GM03348 (cell line): Measurements from ENCODE around the gene TSPAN5.

Experiments
- DNase-seq: peaks from one replicate; pipeline ENCODE4 v3.0.0; 2012; ENCODE audit warnings: low spot score

TSPAN5 gene

DNA sequence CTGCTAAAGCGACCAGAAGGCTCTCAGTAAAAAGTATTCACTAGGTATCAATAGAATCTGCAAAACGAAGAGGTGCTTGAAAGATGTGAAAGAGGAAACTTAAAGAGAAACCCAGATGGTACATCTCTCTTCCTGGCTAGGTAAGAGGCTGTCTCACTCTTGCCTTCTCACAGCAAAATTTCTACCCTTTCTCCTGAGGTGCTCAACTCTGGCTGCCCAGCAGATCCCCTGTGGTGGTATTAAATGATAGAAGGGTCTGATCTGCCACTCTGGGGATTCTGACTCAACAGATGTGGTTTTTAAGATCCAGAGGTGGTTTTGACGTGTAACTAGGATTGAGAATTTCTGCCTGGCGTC lies 14.9 kb upstream of the TSPAN5 start:
- DNase-seq: no peak

- DNase-seq: no peak
Observed at GRCh38 chr4:98672583-98673287, 14.3 kb upstream of the TSPAN5 start.

DNA sequence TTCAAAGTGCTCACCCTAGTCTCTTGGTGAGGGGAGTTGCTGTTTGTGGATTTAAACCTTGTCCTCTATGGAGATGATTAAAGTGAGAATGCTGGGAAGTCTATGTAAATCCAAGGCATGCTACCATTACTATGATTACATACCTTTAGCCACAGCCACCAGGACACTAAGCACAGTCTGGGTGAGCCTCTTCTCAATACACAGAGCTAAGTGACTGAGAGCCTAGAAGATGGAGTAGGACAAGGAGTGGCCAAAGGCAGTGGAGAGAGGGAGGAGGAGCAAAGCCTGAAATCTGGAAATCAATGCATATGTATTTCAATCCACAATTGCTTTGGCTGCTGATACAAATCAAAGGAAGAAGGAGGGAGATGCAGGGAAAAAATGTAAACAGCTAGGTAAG lies 12.7 kb upstream of the TSPAN5 start:
- no peak for DNase-seq

DNA sequence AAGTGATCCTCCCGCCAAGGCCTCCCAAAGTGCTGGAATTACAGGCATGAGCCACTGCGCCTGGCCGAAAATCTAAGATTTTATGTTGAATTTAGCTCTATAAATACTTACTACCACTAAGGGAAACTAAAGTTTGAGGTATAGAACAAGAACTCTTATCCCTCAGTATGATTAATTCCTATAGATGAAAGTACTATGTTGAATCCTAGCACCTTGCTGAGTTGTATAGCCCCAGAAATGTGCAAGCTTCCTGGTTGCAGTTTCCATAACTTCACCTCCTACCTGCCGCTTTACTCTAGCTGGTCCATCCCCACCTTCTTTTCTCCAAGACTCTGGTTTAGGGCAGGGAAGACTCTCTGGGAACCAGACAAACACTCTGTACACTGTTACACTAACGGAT lies 11.8 kb upstream of the TSPAN5 start:
- no peak for DNase-seq

GRCh38 chr4:98669577-98669976 lies 11.2 kb upstream of the TSPAN5 start:
- no peak for DNase-seq

DNA sequence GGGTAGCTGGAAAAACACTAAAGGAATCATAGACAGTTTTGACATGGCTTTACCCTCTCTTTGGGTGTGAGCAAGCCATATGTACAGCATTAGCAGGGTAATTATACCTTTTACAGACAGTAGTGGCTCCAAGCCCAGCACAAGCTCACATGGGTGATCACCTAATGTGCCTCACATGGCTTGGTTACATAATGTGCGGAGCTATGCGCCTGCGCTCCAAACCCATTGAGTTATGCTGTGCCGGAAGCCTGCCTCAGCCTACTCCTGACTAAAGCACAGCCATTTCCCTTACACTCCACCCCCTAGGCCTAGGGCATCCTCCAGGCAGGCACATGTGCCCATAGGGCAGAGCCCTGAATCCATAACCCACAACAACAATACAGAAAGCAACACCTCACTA lies 6.5 kb upstream of the TSPAN5 start:
- no peak for DNase-seq

DNA sequence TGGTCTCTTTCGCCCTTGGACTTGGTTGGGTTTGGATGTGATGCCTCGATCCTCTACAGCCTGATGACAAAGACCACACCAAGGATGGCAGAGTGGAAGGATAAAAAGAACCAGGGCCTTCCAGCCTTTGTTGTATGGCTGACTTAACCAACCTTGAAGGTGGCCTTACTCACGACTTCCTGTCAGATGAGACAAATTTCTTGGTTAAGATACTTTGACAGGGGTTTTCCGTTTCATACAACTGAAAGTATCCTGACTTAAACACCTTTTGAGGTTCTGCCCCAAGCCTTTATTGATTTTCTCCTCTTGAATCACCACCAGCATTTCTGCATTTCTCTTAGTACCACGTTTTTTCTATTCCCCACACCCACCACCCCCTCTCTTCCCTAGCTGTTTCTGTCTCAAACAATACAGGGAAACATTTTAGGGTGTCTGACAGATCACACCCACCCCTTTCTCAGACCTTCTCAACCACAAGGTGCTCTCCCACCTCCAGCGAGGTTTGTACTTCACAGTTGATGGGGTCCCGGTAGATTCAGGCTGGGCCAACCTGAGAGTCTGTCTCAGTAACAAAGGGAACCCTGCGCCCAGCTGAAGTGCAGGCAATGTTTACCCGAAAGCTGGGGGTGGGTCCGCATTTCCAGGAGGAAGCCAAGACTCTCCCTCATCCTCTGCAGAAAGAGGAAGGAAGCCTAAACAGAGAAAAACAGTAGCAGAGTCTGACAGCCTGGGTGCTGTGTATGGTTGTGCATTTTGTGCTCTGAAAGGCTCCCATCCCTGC lies 5.0 kb upstream of the TSPAN5 start:
- no peak for DNase-seq

- DNase-seq: no peak
Observed at GRCh38 chr4:98662626-98663225, 4.3 kb upstream of the TSPAN5 start.

- no peak for DNase-seq
Observed at GRCh38 chr4:98662055-98662453, 3.6 kb upstream of the TSPAN5 start.

- DNase-seq: no peak
Observed at GRCh38 chr4:98661371-98662054, 3.1 kb upstream of the TSPAN5 start.

DNA sequence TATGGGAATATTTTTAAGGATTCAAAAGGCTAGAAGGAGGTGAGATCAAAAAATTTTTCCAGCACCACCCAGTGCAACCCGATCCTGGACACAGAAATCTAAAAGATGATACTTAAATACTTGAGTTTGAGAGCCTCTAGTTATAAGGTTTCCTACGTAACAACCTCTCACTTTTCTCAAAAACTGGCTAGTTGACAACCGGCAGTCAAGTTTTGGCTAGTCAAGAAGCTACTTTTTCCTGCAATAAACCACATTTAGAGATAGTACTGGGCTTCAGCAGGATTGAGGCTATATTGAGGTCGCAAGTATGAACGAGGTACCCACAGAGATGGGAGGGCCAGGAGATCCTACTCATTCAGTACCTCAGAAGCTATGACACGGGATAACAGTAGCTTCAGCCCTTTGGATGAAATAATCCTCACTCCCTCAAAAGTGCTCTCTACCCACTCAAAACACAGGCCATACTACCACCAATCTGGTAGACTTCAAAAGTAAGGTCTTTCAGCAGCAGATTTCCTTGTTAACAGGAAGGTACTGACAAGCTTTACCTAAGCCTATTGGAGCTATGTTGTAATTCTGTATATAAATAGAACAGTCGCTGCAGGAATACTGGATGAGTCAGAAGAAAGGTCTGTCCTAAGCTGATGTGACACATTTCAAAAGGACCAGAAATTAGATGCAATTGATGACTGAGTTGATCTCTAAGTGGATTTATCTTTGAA lies 1.5 kb upstream of the TSPAN5 start:
- peak; percentile 19 for DNase-seq

DNA sequence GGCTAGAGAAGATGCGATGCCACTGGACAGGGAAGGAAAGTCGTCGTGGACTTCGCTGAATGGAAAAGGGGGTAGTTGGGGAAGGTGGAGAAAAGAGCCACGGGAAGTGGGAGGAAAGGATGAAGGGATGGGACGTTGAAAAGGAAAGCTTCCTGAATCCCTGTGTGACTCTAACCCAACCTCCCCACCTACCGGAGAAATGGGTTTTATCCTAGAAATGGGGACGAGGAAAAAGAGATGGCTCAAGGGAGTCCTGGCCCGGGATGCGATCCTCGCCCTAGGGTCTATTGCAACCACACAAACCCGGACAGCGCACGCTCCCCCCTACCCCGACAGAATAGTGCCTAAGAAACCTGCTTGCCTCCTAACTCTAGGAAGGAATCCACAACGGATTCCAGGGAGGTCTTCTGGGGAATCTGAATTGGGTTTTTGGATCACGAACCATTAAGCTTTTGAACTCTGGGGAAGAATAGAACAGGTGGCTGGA lies 738 bp upstream of the TSPAN5 start:
- peak; percentile 57 for DNase-seq

GRCh38 chr4:98657531-98658286 lies 702 bp downstream of the TSPAN5 start:
- peak; percentile 86 for DNase-seq

- no peak for DNase-seq
Observed at GRCh38 chr4:98656886-98657285, 1.5 kb downstream of the TSPAN5 start.

DNA sequence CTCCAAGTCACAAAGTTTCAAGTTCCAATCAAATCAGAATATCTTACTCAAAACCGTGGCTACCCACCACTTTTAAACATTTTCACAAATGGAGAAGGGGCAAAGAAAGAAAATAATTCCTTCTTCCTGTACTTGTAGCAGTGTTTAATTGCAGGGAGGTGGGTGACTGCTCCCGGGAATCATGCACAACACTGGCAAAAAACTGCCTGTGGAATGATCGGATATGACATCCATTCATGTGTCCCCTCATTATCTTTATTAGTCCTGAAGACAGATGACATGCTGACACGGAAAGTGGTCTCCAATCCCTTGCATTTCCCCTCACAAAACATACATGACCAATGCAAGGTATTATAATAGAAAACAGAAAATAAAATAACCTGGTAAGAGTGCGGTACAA lies 2.0 kb downstream of the TSPAN5 start:
- no peak for DNase-seq

- DNase-seq: peak; percentile 60
Observed at GRCh38 chr4:98653890-98654867, 4.2 kb downstream of the TSPAN5 start.

DNA sequence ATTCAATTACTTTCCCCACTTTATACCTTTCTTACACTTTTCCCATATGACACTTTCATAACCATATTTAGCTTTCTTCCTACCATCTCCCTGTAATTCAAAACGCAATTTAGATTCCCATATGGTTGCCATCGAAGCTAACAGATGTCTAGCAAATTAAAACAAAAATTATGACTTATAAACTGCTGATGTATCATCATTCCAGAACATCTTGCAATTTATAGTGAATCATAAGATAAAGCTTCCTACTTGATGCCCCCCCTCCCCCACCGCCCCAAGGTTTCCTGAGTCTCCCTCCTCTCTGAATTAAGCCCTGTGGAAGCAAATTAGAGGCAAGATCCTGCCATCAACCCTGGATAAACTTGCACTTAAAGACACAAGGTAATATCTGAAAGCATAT lies 5.4 kb downstream of the TSPAN5 start:
- DNase-seq: peak; percentile 58

- no peak for DNase-seq
Observed at GRCh38 chr4:98648602-98649001, 9.8 kb downstream of the TSPAN5 start.

- DNase-seq: no peak
Observed at GRCh38 chr4:98646422-98646821, 12.0 kb downstream of the TSPAN5 start.

DNA sequence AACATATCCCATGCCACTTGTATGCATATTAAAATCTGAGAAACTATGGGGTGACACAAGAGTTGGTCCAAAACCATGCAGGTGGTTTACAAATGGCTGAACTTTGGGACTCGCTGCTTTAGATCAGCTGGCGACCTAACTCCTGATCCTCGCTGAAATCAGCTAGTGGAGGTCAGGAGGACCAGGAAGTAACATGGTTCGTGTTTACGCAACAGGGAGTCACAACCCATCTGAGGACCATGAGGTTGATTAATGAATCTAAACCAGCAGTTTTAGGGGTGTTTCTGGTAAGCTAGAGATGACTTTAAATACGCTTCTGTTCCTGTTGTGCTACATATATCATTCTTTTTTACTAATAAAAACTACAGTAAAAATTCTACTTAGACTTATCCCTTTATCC lies 12.9 kb downstream of the TSPAN5 start:
- DNase-seq: no peak
